H1 (cell line): ENCODE results near the gene PRXL2A. TPM values are rescaled to one million over a fixed set of nuclear protein-coding genes. Genes with fewer than 3 reads are reported as not detected.

ENCODE experiments used
- CTCF ChIA-PET: fragments of 300-600 bp; sonication (Branson Sonifier 250); formaldehyde crosslinking; loops from one replicate; lab custom pipeline; 2021; ENCODE audit not compliant: partially characterized antibody; lab: Charles Lee
- POLR2A ChIA-PET: fragments of 300-600 bp; sonication (Branson Sonifier 250); formaldehyde crosslinking; loops from one replicate; lab custom pipeline; 2021; ENCODE audit warnings: inconsistent platforms; ENCODE audit not compliant: partially characterized antibody; lab: Charles Lee
- DNase-seq, 2 experiments: peaks; one replicate each; pipeline versions ENCODE4 v3.0.0 to v3.0.0-alpha.2; 2010 to 2022; ENCODE audit warnings: low spot score in 2 of 2, low read depth in 1 of 2, mixed read lengths in 1 of 2
- FAIRE-seq: peaks from 2 replicates; lab custom pipeline; 2011; peaks lifted over from hg19 to GRCh38; lab: Jason Lieb, UNC
- H2AFZ ChIP-seq: 2 replicates; pipeline ENCODE4 v1.8.1; 2012; ENCODE audit warnings: low read length, inconsistent platforms
- H2AK5ac ChIP-seq: 2 replicates; pipeline ENCODE4 v1.6.1; 2013; ENCODE audit warnings: low read depth, low read length
- H2BK120ac ChIP-seq: replicated peaks from 2 replicates; pipeline ENCODE3; 2013; ENCODE audit warnings: low read depth, low read length, inconsistent platforms
- H2BK12ac ChIP-seq: 2 replicates; pipeline ENCODE4 v1.6.1; 2013; ENCODE audit warnings: low read depth, low read length
- H2BK15ac ChIP-seq: 2 replicates; pipeline ENCODE4 v1.6.1; 2013; ENCODE audit warnings: low read length
- H2BK20ac ChIP-seq: 2 replicates; pipeline ENCODE4 v1.6.1; 2013; ENCODE audit warnings: low read length
- H2BK5ac ChIP-seq: 2 replicates; pipeline ENCODE4 v1.6.1; 2013; ENCODE audit warnings: low read depth, low read length
- H3K14ac ChIP-seq: 2 replicates; pipeline ENCODE4 v1.6.1; 2013; ENCODE audit warnings: inconsistent platforms; ENCODE audit not compliant: insufficient read length
- H3K18ac ChIP-seq: 2 replicates; pipeline ENCODE4 v1.6.1; 2013; ENCODE audit warnings: low read length; ENCODE audit errors: extremely low read depth
- H3K23ac ChIP-seq: 2 replicates; pipeline ENCODE4 v1.6.1; 2013; ENCODE audit warnings: inconsistent platforms; ENCODE audit not compliant: insufficient read length
- H3K23me2 ChIP-seq: 2 replicates; pipeline ENCODE4 v1.6.1; 2013; ENCODE audit warnings: low read depth, low read length
- H3K27ac ChIP-seq: 2 replicates; pipeline ENCODE4 v1.6.1; 2011; ENCODE audit warnings: low read depth, low read length, inconsistent platforms
- H3K27me3 ChIP-seq, 4 experiments: replicated peaks in 1 of 4; 1 replicate in 1 of 4; 2 replicates in 3 of 4; pipeline versions ENCODE4 v1.6.1 to v1.8.1; 2011 to 2013; ENCODE audit warnings: low read length in 3 of 4, mild to moderate bottlenecking in 3 of 4, inconsistent platforms in 2 of 4, mixed read lengths in 2 of 4, moderate library complexity in 1 of 4; ENCODE audit not compliant: control insufficient read depth in 3 of 4, insufficient read depth in 3 of 4; ENCODE audit errors: extremely low read depth in 1 of 4
- H3K36me3 ChIP-seq, 4 experiments: 2 replicates each; pipeline versions ENCODE4 v1.6.1 to v1.8.1; 2011 to 2013; ENCODE audit warnings: mild to moderate bottlenecking in 4 of 4, low read length in 3 of 4, moderate library complexity in 2 of 4, control low read depth in 1 of 4, inconsistent platforms in 1 of 4; ENCODE audit not compliant: insufficient read depth in 4 of 4, control insufficient read depth in 2 of 4
- H3K4ac ChIP-seq: replicated peaks from 2 replicates; pipeline ENCODE3; 2013; ENCODE audit warnings: low read length, low read depth, mixed read lengths, inconsistent platforms; ENCODE audit not compliant: insufficient read length
- H3K4me1 ChIP-seq, 4 experiments: replicated peaks in 1 of 4; 1 replicate in 1 of 4; 2 replicates in 3 of 4; pipeline versions ENCODE4 v1.6.1 to v1.8.1; 2011 to 2013; ENCODE audit warnings: low read length in 3 of 4, inconsistent platforms in 2 of 4, mixed read lengths in 1 of 4; ENCODE audit not compliant: insufficient read depth in 4 of 4, control insufficient read depth in 3 of 4
- H3K4me2 ChIP-seq, 2 experiments: 2 replicates each; pipeline versions ENCODE4 v1.6.1 to v1.8.1; 2011 to 2013; ENCODE audit warnings: low read depth in 2 of 2, low read length in 2 of 2, control low read depth in 1 of 2, inconsistent platforms in 1 of 2, mild to moderate bottlenecking in 1 of 2; ENCODE audit not compliant: insufficient read depth in 1 of 2
- H3K4me3 ChIP-seq, 4 experiments: fragments of 200-600, 300-600 bp in 1 of 4; sonication (generic), shearing (Covaris generic), sonication (Bioruptor Twin) in 1 of 4; 2 replicates each; pipeline versions ENCODE4 v1.5.1 to v1.8.1; 2011 to 2016; ENCODE audit warnings: low read length in 4 of 4, low read depth in 3 of 4, control low read depth in 2 of 4, inconsistent platforms in 2 of 4, mild to moderate bottlenecking in 2 of 4, mixed read lengths in 1 of 4, moderate library complexity in 1 of 4; ENCODE audit not compliant: insufficient read depth in 2 of 4; ENCODE audit errors: extremely low read depth in 1 of 4
- H3K56ac ChIP-seq: replicated peaks from 2 replicates; pipeline ENCODE3; 2013; ENCODE audit warnings: low read depth, mild to moderate bottlenecking, mixed read lengths, low read length, inconsistent platforms; ENCODE audit not compliant: insufficient read length
- H3K79me1 ChIP-seq: 2 replicates; pipeline ENCODE4 v1.6.1; 2013; ENCODE audit warnings: low read depth, low read length, control low read depth
- H3K79me2 ChIP-seq, 2 experiments: 2 replicates each; pipeline versions ENCODE4 v1.6.1 to v1.8.1; 2012 to 2013; ENCODE audit warnings: low read length in 2 of 2, mild to moderate bottlenecking in 2 of 2, inconsistent platforms in 1 of 2; ENCODE audit not compliant: insufficient read depth in 2 of 2, control insufficient read depth in 1 of 2
- H3K9ac ChIP-seq, 4 experiments: replicated peaks in 1 of 4; 1 replicate in 1 of 4; 2 replicates in 3 of 4; pipeline versions ENCODE4 v1.6.1 to v1.8.1; 2011 to 2013; ENCODE audit warnings: low read depth in 3 of 4, low read length in 3 of 4, control low read depth in 2 of 4, mild to moderate bottlenecking in 2 of 4, moderate library complexity in 2 of 4, inconsistent platforms in 1 of 4; ENCODE audit errors: extremely low read depth in 1 of 4
- H3K9me3 ChIP-seq, 2 experiments: 2 replicates each; pipeline versions ENCODE4 v1.6.1 to v1.8.1; 2012 to 2013; ENCODE audit warnings: mild to moderate bottlenecking in 2 of 2, moderate library complexity in 2 of 2, control low read depth in 1 of 2, inconsistent platforms in 1 of 2, low read depth in 1 of 2, low read length in 1 of 2, mixed read lengths in 1 of 2; ENCODE audit not compliant: insufficient read depth in 2 of 2
- H4K20me1 ChIP-seq, 2 experiments: replicated peaks in 1 of 2; 2 replicates each; pipeline versions ENCODE3 to v1.8.1; 2011 to 2013; ENCODE audit warnings: inconsistent platforms in 2 of 2, low read length in 2 of 2, mild to moderate bottlenecking in 1 of 2; ENCODE audit not compliant: insufficient read depth in 2 of 2, control insufficient read depth in 1 of 2
- H4K5ac ChIP-seq: 2 replicates; pipeline ENCODE4 v1.6.1; 2013; ENCODE audit warnings: low read length, low read depth, mixed read lengths, inconsistent platforms; ENCODE audit not compliant: insufficient read length
- H4K8ac ChIP-seq: 2 replicates; pipeline ENCODE4 v1.8.0; 2013; ENCODE audit warnings: mild to moderate bottlenecking, moderate library complexity, low read length, inconsistent platforms; ENCODE audit not compliant: insufficient read depth; ENCODE audit errors: extremely low read depth
- H4K91ac ChIP-seq: replicated peaks from 2 replicates; pipeline ENCODE3; 2013; ENCODE audit warnings: low read length, mixed read lengths, inconsistent platforms; ENCODE audit not compliant: insufficient read length
- ASH2L ChIP-seq: fragments of 200-600, 300-600 bp; sonication (generic); IDR thresholded peaks from one replicate; pipeline ENCODE4 v1.7.1; 2017; ENCODE audit warnings: low read length
- HDAC6 ChIP-seq: IDR thresholded peaks from one replicate; pipeline ENCODE4 v1.7.1; 2012; ENCODE audit warnings: low read depth, mild to moderate bottlenecking, inconsistent platforms, low read length, moderate library complexity
- POLR2AphosphoS5 ChIP-seq: IDR thresholded peaks from 2 replicates; pipeline ENCODE4 v1.6.1; 2011; ENCODE audit warnings: low read depth, low read length
- SAP30 ChIP-seq: fragments of 300-600 bp; sonication (generic); IDR thresholded peaks from 2 replicates; pipeline ENCODE4 v1.7.1; 2012; ENCODE audit warnings: low read length, moderate library complexity, mild to moderate bottlenecking, inconsistent platforms; ENCODE audit not compliant: insufficient read depth, insufficient replicate concordance
- SUZ12 ChIP-seq: fragments of 200-600 bp; sonication (generic); IDR thresholded peaks from 2 replicates; pipeline ENCODE4 v1.6.1; 2012; ENCODE audit warnings: mild to moderate bottlenecking, inconsistent platforms, low read length, moderate library complexity, mixed read lengths
- WGBS, 2 experiments: shearing (Covaris generic) in 1 of 2; methylation state at CpG; one replicate each; pipeline versions ENCODE4 v1.1.6 to v1.1.7; 2013 to 2015; ENCODE audit warnings: low lambda C conversion rate in 2 of 2, mixed read lengths in 2 of 2, inconsistent platforms in 1 of 2, low coverage in 1 of 2, missing lambda C conversion rate in 1 of 2; ENCODE audit not compliant: insufficient replicate concordance in 2 of 2, insufficient coverage in 1 of 2, insufficient read length in 1 of 2; ENCODE audit errors: extremely low coverage in 1 of 2, missing lambda C conversion rate in 1 of 2; 5-methylcytosine and 5-hydroxymethylcytosine counted together
- polyA plus RNA-seq, 7 experiments: library from polyadenylated mRNA; depleted of rRNA in 3 of 7; stranded (reverse) in 5 of 7; unstranded in 2 of 7; fragments of >200 nt in 5 of 7; fragments of 200-250 nt in 2 of 7; gene quantifications; 1 replicate in 5 of 7; 2 replicates in 1 of 7; 4 replicates in 1 of 7; pipeline versions ENCODE4 v1.2.1 to v1.2.3, GENCODE V29; 2011 to 2013; ENCODE audit warnings: missing spikeins in 2 of 7, mixed read lengths in 2 of 7
- total RNA-seq: library from RNA; stranded (reverse); fragmentation: NEBNext Ultra II Directional; extraction: Animal tissue kit (Norgen Biotek cat#: 25700); gene quantifications from 2 replicates; pipeline ENCODE4 v1.2.1, GENCODE V29; 2021

PRXL2A gene
- total and polyA plus RNA-seq, 2 of the 8 experiments (the other 6 are each of a cell fraction or from before 2014, with no cell fraction given), result 13.4 to 58.3 TPM

DNA sequence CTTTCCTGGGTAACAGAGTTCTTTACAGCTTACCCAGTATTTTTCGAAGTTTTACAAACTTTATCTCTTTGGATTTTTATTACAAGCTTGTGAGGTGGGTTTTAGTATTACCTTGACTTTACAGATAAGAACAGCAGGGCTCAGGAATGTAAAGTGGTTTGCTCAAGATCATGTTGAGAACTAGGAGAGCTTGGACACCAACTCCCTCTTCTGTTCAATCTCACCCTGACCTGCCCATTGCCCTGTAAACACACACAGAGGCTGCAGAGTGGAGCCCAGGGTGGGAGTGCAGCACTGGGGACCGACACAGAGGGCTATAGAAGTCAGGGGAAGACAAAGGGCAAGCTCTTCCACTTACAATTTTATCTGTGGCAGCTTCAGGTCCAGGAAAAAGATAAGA, 41.2 kb downstream of the PRXL2A start:
- no peaks in the 10 kb centered on the region for H3K36me3 ChIP-seq
- H2BK20ac ChIP-seq, result no peak overlapping the region
- no peak overlapping the region for H4K91ac ChIP-seq
- no peak overlapping the region for H2BK12ac ChIP-seq
- no peak overlapping the region for H3K56ac ChIP-seq
- H2BK120ac ChIP-seq, result no peak overlapping the region
- H3K79me2 ChIP-seq, result no peaks in the 10 kb centered on the region
- peaks cover under 1 to 4% (median 3%) of the 10 kb centered on the region in 4 experiments; a peak in 4 of 7 replicates for H3K4me1 ChIP-seq
- ChIA-PET CTCF (interaction anchor here (0.5 to 38.4 kb wide), 15 partner anchors 11 to 950 kb away, joined by 3 to 1263 read pairs (median 3); no protein-coding TSS in a partner anchor), POLR2A (interaction anchor here (0.9 to 1.7 kb wide), 2 partner anchors 10 to 15 kb away, joined by 3 to 5 read pairs; no protein-coding TSS in a partner anchor)
- no peak overlapping the region for H2AFZ ChIP-seq
- no peak overlapping the region for H3K4me3 ChIP-seq
- no peaks in the 10 kb centered on the region for H3K9me3 ChIP-seq
- no peaks in the 10 kb centered on the region for H4K20me1 ChIP-seq
- FAIRE-seq, result no peak
- no peak overlapping the region for H2AK5ac ChIP-seq
- no peak overlapping the region for H2BK15ac ChIP-seq
- no peak overlapping the region for H3K23ac ChIP-seq
- peaks cover 0 to 4% (median 0%) of the 10 kb centered on the region in 4 experiments; a peak in 2 of 7 replicates for H3K27me3 ChIP-seq
- no peak overlapping the region for H3K9ac ChIP-seq
- 0 out of 2 replicates have a peak overlapping the region, but pooled peaks have one; percentile 21 for H4K8ac ChIP-seq
- H3K14ac ChIP-seq, result no peak overlapping the region
- H3K4me2 ChIP-seq, result no peak overlapping the region
- H3K4ac ChIP-seq, result no peak overlapping the region
- H4K5ac ChIP-seq, result no peak overlapping the region
- no peak overlapping the region for H2BK5ac ChIP-seq
- WGBS, 2 experiments, result 82% methylated on average over 2 of the region's 2 CpGs; no CpG with 5 or more reads in 1 of the 2 experiments
- no peaks in the 10 kb centered on the region for H3K79me1 ChIP-seq
- DNase-seq, result no peak
- no peak for TF ChIP-seq ASH2L
- no peak for TF ChIP-seq SAP30
- no peak for TF ChIP-seq HDAC6
- TF ChIP-seq SUZ12, result no peak
- TF ChIP-seq POLR2AphosphoS5, result no peak
- no peak overlapping the region for H3K18ac ChIP-seq
- H3K27ac ChIP-seq, result no peak overlapping the region
- peaks cover 2% of the 10 kb centered on the region; the same call in 1 of the 2 replicates for H3K23me2 ChIP-seq
